EL (cell line): ENCODE results near the gene CNOT1.
"Not testable (repeated sequence)": the region's sequence is repeated elsewhere in the genome, so short reads cannot be mapped to it uniquely, and the experiment has no call there.

Source experiments
- DNase-seq: peaks from one replicate; pipeline ENCODE4 v3.0.0-alpha.2; 2016

The CNOT1 gene

GRCh38 chr16:58638148-58639036 lies 8.8 kb upstream of the CNOT1 start:
- peak; percentile 89 for DNase-seq

GRCh38 chr16:58637021-58637420 lies 7.4 kb upstream of the CNOT1 start:
- DNase-seq, result not testable (repeated sequence)

GRCh38 chr16:58636466-58636865 lies 6.8 kb upstream of the CNOT1 start:
- no peak for DNase-seq

- DNase-seq, result no peak
Observed at GRCh38 chr16:58635502-58635901, 5.9 kb upstream of the CNOT1 start.

- DNase-seq, result no peak
Observed at GRCh38 chr16:58634265-58634802, 4.7 kb upstream of the CNOT1 start.

- DNase-seq, result peak; percentile 27
Observed at GRCh38 chr16:58628845-58629732, 537 bp downstream of the CNOT1 start.

GRCh38 chr16:58624209-58624608 lies 5.4 kb downstream of the CNOT1 start:
- no peak for DNase-seq

GRCh38 chr16:58620396-58620795 lies 9.2 kb downstream of the CNOT1 start:
- DNase-seq, result no peak

- peak; percentile 72 for DNase-seq
Observed at GRCh38 chr16:58615280-58615679, 14.3 kb downstream of the CNOT1 start.

- DNase-seq, result no peak
Observed at GRCh38 chr16:58614860-58615259, 14.8 kb downstream of the CNOT1 start.

GRCh38 chr16:58614212-58614611 lies 15.4 kb downstream of the CNOT1 start:
- DNase-seq, result peak; percentile 84

GRCh38 chr16:58612965-58613364 lies 16.7 kb downstream of the CNOT1 start:
- DNase-seq, result not testable (repeated sequence)

- DNase-seq, result no peak
Observed at GRCh38 chr16:58608601-58609136, 21.0 kb downstream of the CNOT1 start.

- no peak for DNase-seq
Observed at GRCh38 chr16:58605562-58605961, 24.1 kb downstream of the CNOT1 start.

- no peak for DNase-seq
Observed at GRCh38 chr16:58591083-58591482, 38.5 kb downstream of the CNOT1 start.

GRCh38 chr16:58589326-58589905 lies 40.2 kb downstream of the CNOT1 start:
- DNase-seq, result no peak

- no peak for DNase-seq
Observed at GRCh38 chr16:58588406-58588805, 41.2 kb downstream of the CNOT1 start.

GRCh38 chr16:58586340-58587030 lies 43.1 kb downstream of the CNOT1 start:
- no peak for DNase-seq

- no peak for DNase-seq
Observed at GRCh38 chr16:58584831-58585505, 44.7 kb downstream of the CNOT1 start.

GRCh38 chr16:58582971-58583765 lies 46.5 kb downstream of the CNOT1 start:
- no peak for DNase-seq

- DNase-seq, result no peak
Observed at GRCh38 chr16:58582133-58582532, 47.5 kb downstream of the CNOT1 start.
